ENCODE results near the gene LRRIQ1. TPM values are rescaled to one million over a fixed set of nuclear protein-coding genes. Genes with fewer than 3 reads are reported as not detected.

The LRRIQ1 gene
- total and polyA plus RNA-seq, 2 donors from 2014 or later, result 2.4 to 8.5 TPM

DNA sequence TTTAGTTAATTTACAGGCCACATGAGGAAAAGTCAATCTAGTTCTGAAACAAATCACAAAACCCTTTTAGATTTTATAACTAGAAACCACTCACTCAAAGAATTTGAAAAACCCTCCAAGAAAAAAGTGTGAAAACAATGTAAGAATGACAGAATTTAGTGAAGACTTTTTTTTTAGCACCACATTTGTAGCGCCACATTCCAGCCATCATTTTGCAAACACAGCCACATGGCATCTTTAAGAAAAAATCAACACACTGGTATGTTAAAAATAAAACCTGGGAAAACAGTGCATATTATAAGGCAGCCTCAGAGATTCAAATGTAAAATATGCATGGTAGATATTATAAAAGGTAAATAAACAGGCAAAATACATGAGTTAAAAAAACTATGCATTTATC, 221.5 kb downstream of the LRRIQ1 start:
- TF ChIP-seq, protein P1, sequence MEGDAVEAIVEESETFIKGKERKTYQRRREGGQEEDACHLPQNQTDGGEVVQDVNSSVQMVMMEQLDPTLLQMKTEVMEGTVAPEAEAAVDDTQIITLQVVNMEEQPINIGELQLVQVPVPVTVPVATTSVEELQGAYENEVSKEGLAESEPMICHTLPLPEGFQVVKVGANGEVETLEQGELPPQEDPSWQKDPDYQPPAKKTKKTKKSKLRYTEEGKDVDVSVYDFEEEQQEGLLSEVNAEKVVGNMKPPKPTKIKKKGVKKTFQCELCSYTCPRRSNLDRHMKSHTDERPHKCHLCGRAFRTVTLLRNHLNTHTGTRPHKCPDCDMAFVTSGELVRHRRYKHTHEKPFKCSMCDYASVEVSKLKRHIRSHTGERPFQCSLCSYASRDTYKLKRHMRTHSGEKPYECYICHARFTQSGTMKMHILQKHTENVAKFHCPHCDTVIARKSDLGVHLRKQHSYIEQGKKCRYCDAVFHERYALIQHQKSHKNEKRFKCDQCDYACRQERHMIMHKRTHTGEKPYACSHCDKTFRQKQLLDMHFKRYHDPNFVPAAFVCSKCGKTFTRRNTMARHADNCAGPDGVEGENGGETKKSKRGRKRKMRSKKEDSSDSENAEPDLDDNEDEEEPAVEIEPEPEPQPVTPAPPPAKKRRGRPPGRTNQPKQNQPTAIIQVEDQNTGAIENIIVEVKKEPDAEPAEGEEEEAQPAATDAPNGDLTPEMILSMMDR (IDR thresholded peaks at IDR 0.05; ENCODE audit: borderline replicate concordance, extremely low read depth, insufficient read depth), result no peak
- Histone ChIP-seq H3K9ac (ENCODE audit: low read length in 3 of 3) (no peak overlapping the region), H3K4me1 (ENCODE audit: control insufficient read depth in 2 of 3, insufficient read depth in 2 of 3, low read depth in 1 of 3, low read length in 3 of 3) (no peaks in the 10 kb centered on the region), H3K27ac (ENCODE audit: low read depth in 2 of 2, low read length in 2 of 2) (no peak overlapping the region), H3K4me3 (ENCODE audit: low read length in 3 of 3) (no peak overlapping the region), H3K27me3 (ENCODE audit: control insufficient read depth, insufficient read depth, low read length) (no peaks in the 10 kb centered on the region), H3K36me3 (ENCODE audit: control insufficient read depth in 2 of 3, insufficient read depth in 3 of 3, low read length in 3 of 3) (no peaks in the 10 kb centered on the region), H3K9me3 (ENCODE audit: control insufficient read depth in 2 of 3, insufficient read depth in 1 of 3, low read length in 3 of 3) (no peaks in the 10 kb centered on the region)
- FAIRE-seq (no peak), DNase-seq (no peak)
- intact Hi-C loops (cut with DNase I), result no loop called here

DNA sequence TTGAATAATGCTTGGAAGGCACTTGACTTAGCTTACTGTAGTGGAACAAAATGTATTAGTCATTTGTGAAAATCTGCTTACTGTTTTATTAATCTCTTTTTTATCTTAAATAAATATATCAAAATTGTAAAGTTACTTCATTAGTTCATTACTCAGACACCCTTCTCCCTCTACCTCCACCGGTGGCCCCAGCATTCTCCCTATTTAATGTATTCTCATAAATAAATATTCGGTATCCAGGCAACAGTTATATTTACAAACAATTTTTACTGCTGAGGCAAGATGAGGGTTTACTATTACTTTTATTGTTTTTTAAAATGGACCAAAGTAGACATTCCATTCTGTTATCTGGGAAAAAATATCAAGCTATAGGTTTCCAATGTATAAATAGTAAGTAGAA, 224.3 kb downstream of the LRRIQ1 start:
- H3K9me3 ChIP-seq (ENCODE audit: control insufficient read depth in 2 of 3, insufficient read depth in 1 of 3, low read length in 3 of 3), result no peaks in the 10 kb centered on the region
- H3K4me1 ChIP-seq (ENCODE audit: control insufficient read depth in 2 of 3, insufficient read depth in 2 of 3, low read depth in 1 of 3, low read length in 3 of 3), result no peaks in the 10 kb centered on the region
- H3K4me3 ChIP-seq (ENCODE audit: low read length in 3 of 3), result no peak overlapping the region
- DNase-seq, result no peak
- TF ChIP-seq, protein P1 (IDR thresholded peaks at IDR 0.05; ENCODE audit: borderline replicate concordance, extremely low read depth, insufficient read depth), result no peak
- intact Hi-C loops (cut with DNase I), result no loop called here
- FAIRE-seq, result no peak
- no peak overlapping the region for H3K9ac ChIP-seq (ENCODE audit: low read length in 3 of 3)
- H3K36me3 ChIP-seq (ENCODE audit: control insufficient read depth in 2 of 3, insufficient read depth in 3 of 3, low read length in 3 of 3), result no peaks in the 10 kb centered on the region
- no peaks in the 10 kb centered on the region for H3K27me3 ChIP-seq (ENCODE audit: control insufficient read depth, insufficient read depth, low read length)
- no peak overlapping the region for H3K27ac ChIP-seq (ENCODE audit: low read depth in 2 of 2, low read length in 2 of 2)

DNA sequence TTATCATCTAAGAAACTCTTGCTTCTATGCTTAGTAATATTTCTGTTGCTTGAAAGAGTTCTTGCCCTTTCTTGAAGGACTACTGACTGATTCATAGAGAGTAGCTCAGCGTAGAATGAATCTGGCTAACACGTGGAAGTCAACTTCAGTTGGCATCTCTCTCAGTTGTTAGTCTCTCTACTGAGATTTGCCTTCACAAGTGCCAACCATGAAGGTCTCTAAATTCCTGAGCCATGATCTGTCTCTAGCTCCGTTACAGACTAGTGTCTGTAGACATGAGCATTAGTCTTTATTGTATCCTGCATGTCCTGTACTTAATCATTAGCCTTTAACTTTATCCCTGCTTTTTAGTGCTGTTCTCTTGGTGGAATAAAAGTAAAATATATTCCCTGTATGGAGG, 224.7 kb downstream of the LRRIQ1 start:
- Histone ChIP-seq H3K9ac (ENCODE audit: low read length in 3 of 3) (no peak overlapping the region), H3K9me3 (ENCODE audit: control insufficient read depth in 2 of 3, insufficient read depth in 1 of 3, low read length in 3 of 3) (no peaks in the 10 kb centered on the region), H3K27ac (ENCODE audit: low read depth in 2 of 2, low read length in 2 of 2) (no peak overlapping the region), H3K27me3 (ENCODE audit: control insufficient read depth, insufficient read depth, low read length) (no peaks in the 10 kb centered on the region), H3K4me3 (ENCODE audit: low read length in 3 of 3) (no peak overlapping the region), H3K4me1 (ENCODE audit: control insufficient read depth in 2 of 3, insufficient read depth in 2 of 3, low read depth in 1 of 3, low read length in 3 of 3) (no peaks in the 10 kb centered on the region), H3K36me3 (ENCODE audit: control insufficient read depth in 2 of 3, insufficient read depth in 3 of 3, low read length in 3 of 3) (no peaks in the 10 kb centered on the region)
- FAIRE-seq, result no peak
- intact Hi-C loops (cut with DNase I), result no loop called here
- no peak for DNase-seq
- TF ChIP-seq, protein P1 (IDR thresholded peaks at IDR 0.05; ENCODE audit: borderline replicate concordance, extremely low read depth, insufficient read depth), result no peak

DNA sequence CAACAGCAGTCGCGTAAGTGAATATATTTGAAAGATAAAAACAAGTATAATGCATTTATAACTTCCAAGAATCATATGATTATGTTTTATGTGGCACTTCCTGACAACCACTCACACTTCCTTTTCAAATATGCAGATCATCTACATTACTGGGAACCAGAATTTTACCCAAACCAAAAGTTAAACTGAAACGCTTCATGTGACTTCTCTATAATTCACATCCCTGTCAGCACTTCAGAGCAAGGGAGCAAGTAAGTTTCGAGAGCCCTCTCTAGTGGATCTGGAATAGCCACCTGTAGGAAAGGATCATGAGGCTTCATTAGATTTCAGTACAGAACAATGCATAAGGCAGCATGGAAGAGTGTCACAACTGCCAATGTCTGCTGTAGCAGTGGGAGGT, 230.2 kb downstream of the LRRIQ1 start:
- no peaks in the 10 kb centered on the region for H3K4me1 ChIP-seq (ENCODE audit: control insufficient read depth in 2 of 3, insufficient read depth in 2 of 3, low read depth in 1 of 3, low read length in 3 of 3)
- peaks cover 2% of the 10 kb centered on the region for H3K27me3 ChIP-seq (ENCODE audit: control insufficient read depth, insufficient read depth, low read length)
- TF ChIP-seq, protein P1 (IDR thresholded peaks at IDR 0.05; ENCODE audit: borderline replicate concordance, extremely low read depth, insufficient read depth), result no peak
- H3K4me3 ChIP-seq (ENCODE audit: low read length in 3 of 3), result no peak overlapping the region
- no peaks in the 10 kb centered on the region for H3K9me3 ChIP-seq (ENCODE audit: control insufficient read depth in 2 of 3, insufficient read depth in 1 of 3, low read length in 3 of 3)
- no peaks in the 10 kb centered on the region for H3K36me3 ChIP-seq (ENCODE audit: control insufficient read depth in 2 of 3, insufficient read depth in 3 of 3, low read length in 3 of 3)
- DNase-seq (no peak), FAIRE-seq (no peak)
- intact Hi-C loops (cut with DNase I), result no loop called here
- H3K9ac ChIP-seq (ENCODE audit: low read length in 3 of 3), result no peak overlapping the region
- H3K27ac ChIP-seq (ENCODE audit: low read depth in 2 of 2, low read length in 2 of 2), result no peak overlapping the region

Measured in kidney (tissue), 14 donors.